Right atrium auricular region (tissue), 2 donors: ENCODE measurements around the gene CGREF1. TPM values are rescaled to one million over a fixed set of nuclear protein-coding genes. Genes with fewer than 3 reads are reported as not detected.
"Not testable (repeated sequence)": the region's sequence is repeated elsewhere in the genome, so short reads cannot be mapped to it uniquely, and the experiment has no call there.

ENCODE experiments used
- DNase-seq: peaks from one replicate; pipeline ENCODE4 v3.0.0-alpha.2; 2019; ENCODE audit warnings: low spot score
- H3K27ac ChIP-seq, 2 donors: fragments of 200-600 bp; sonication (generic); 1 replicate in 1 of 2; 2 replicates in 1 of 2; pipeline ENCODE4 v1.5.1; 2016 to 2019
- H3K27me3 ChIP-seq, 2 donors: fragments of 200-600 bp; sonication (generic); one replicate each; pipeline versions ENCODE4 v1.5.1 to v1.6.0; 2017 to 2019
- H3K36me3 ChIP-seq: fragments of 200-600 bp; sonication (generic); one replicate; pipeline ENCODE4 v1.5.1; 2016
- H3K4me1 ChIP-seq, 2 donors: fragments of 200-600 bp; sonication (generic); one replicate each; pipeline versions ENCODE4 v1.5.1 to v1.6.0; 2017 to 2019
- H3K4me3 ChIP-seq, 2 donors: fragments of 200-600 bp; sonication (generic); 1 replicate in 1 of 2; 2 replicates in 1 of 2; pipeline ENCODE4 v1.5.1; 2017 to 2019; ENCODE audit warnings: mild to moderate bottlenecking in 1 of 2, moderate library complexity in 1 of 2
- H3K9me3 ChIP-seq, 2 donors: fragments of 200-600 bp; sonication (generic); one replicate each; pipeline ENCODE4 v1.5.1; 2019
- total RNA-seq, 2 donors: library from RNA; depleted of rRNA; stranded (reverse); fragments of >200 nt; gene quantifications; one replicate each; pipeline ENCODE4 v1.1.0, GENCODE V29; 2016
- TF ChIP-seq, protein P1 (sequence below), 2 donors: fragments of 200-600 bp; sonication (generic); IDR thresholded peaks; one replicate each; pipeline ENCODE4 v1.5.1; 2019; ENCODE audit warnings: antibody characterized with exemption in 2 of 2

CGREF1 gene
- total RNA-seq, 2 donors from 2014 or later: 4.3 to 4.5 TPM

- peak overlapping the region in 1 of 2 donors; percentile 62 for H3K4me3 ChIP-seq
Observed at GRCh38 chr2:27122791-27123190, 3.9 kb upstream of the CGREF1 start.

DNA sequence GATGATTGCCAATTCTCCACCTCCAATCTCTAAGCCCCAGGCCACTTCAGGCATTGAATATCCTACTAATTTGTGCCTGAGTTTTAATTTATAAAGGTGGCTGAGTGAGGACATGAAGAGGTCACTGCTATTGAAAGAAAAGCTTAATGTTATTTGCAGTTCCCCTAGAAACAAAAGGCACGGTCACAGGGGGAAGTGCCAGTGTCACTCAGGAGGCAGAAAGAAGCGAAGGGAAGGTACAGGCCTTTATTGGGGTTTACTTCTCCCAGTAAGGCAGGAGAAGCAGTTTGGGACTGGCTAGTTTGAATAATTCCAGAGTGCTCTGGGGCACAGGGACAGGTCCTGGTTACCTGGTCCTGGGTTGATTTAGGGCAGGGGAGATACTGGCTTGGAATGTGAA lies 3.0 kb upstream of the CGREF1 start:
- Histone ChIP-seq H3K9me3 (no peaks in the 10 kb centered on the region), H3K36me3 (no peaks in the 10 kb centered on the region), H3K4me1 (peaks cover 0 to 25% of the 10 kb centered on the region in 2 donors), H3K27me3 (no peaks in the 10 kb centered on the region), H3K4me3 (no peak overlapping the region), H3K27ac (no peak overlapping the region)
- TF ChIP-seq, protein P1, sequence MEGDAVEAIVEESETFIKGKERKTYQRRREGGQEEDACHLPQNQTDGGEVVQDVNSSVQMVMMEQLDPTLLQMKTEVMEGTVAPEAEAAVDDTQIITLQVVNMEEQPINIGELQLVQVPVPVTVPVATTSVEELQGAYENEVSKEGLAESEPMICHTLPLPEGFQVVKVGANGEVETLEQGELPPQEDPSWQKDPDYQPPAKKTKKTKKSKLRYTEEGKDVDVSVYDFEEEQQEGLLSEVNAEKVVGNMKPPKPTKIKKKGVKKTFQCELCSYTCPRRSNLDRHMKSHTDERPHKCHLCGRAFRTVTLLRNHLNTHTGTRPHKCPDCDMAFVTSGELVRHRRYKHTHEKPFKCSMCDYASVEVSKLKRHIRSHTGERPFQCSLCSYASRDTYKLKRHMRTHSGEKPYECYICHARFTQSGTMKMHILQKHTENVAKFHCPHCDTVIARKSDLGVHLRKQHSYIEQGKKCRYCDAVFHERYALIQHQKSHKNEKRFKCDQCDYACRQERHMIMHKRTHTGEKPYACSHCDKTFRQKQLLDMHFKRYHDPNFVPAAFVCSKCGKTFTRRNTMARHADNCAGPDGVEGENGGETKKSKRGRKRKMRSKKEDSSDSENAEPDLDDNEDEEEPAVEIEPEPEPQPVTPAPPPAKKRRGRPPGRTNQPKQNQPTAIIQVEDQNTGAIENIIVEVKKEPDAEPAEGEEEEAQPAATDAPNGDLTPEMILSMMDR (IDR thresholded peaks at IDR 0.05): no peak
- no peak for DNase-seq

More at GRCh38 chr2:27122791-27123190, 3.9 kb upstream of the CGREF1 start:
- peak overlapping the region; percentile 43 to 71 for H3K27ac ChIP-seq
- DNase-seq: no peak
- H3K36me3 ChIP-seq: no peaks in the 10 kb centered on the region
- H3K27me3 ChIP-seq: no peaks in the 10 kb centered on the region
- TF ChIP-seq, protein P1 (IDR thresholded peaks at IDR 0.05): no peak
- H3K4me1 ChIP-seq: peaks cover 0 to 25% of the 10 kb centered on the region in 2 donors
- no peaks in the 10 kb centered on the region for H3K9me3 ChIP-seq

DNA sequence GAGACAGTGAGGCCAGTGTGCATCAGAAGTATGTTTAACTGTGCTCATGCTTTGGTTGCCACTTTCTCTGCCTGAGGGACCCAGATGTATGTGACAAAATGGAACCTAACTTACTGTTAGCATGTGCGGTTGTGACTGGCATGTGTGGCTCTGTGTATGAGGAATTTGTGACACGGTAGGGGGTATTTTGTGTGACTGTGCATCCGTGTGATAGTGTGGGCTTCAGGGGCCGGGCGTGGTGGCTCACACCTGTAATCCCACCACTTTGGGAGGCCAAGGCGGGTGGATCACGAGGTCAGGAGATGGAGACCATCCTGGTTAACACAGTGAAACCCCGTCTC lies 372 bp upstream of the CGREF1 start:
- H3K27ac ChIP-seq, H3K27me3 ChIP-seq, H3K36me3 ChIP-seq, H3K9me3 ChIP-seq, DNase-seq: not testable (repeated sequence)
- Histone ChIP-seq H3K4me1 (peaks cover 0 to 25% of the 10 kb centered on the region in 2 donors), H3K4me3 (peak overlapping the region in 1 of 2 donors; percentile 50)

DNA sequence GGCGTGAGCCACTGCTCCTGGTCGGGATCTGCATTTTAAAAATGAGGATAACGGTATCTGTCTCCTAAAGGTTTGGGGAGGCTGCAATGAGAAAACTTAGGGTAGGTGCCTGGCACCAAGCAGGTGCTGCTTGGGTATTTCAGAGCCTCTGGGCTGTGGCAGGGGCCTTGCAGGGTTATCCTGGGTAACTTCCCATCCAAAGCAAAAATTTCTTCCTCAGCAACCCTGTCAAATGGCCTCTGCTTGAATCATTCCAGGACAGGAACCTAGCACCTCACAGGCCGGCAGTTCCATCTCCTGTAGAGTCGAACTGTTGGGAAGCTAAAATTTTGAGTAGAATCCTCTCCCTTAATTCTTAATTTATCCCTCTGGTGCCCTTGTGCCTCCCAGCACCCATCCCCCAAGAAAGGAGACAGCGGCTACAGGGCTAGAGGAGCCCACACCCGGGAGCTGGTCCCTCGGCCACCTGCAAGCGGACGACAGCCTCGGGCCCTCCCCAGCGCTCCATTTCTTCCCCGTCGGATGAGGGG lies 868 bp downstream of the CGREF1 start:
- TF ChIP-seq, protein P1 (IDR thresholded peaks at IDR 0.05): no peak
- H3K9me3 ChIP-seq: no peaks in the 10 kb centered on the region
- H3K36me3 ChIP-seq: no peaks in the 10 kb centered on the region
- H3K4me3 ChIP-seq: peak overlapping the region; percentile 41 to 50
- no peak for DNase-seq
- H3K27me3 ChIP-seq: no peaks in the 10 kb centered on the region
- H3K4me1 ChIP-seq: peaks cover 0 to 16% of the 10 kb centered on the region in 2 donors
- H3K27ac ChIP-seq: no peak overlapping the region

- Histone ChIP-seq H3K9me3 (no peaks in the 10 kb centered on the region), H3K4me3 (no peak overlapping the region), H3K27me3 (no peaks in the 10 kb centered on the region), H3K27ac (no peak overlapping the region), H3K36me3 (no peaks in the 10 kb centered on the region), H3K4me1 (peaks cover 0 to 13% of the 10 kb centered on the region in 2 donors)
- TF ChIP-seq, protein P1 (IDR thresholded peaks at IDR 0.05): no peak
- no peak for DNase-seq
Observed at GRCh38 chr2:27115519-27115918, 3.4 kb downstream of the CGREF1 start.

DNA sequence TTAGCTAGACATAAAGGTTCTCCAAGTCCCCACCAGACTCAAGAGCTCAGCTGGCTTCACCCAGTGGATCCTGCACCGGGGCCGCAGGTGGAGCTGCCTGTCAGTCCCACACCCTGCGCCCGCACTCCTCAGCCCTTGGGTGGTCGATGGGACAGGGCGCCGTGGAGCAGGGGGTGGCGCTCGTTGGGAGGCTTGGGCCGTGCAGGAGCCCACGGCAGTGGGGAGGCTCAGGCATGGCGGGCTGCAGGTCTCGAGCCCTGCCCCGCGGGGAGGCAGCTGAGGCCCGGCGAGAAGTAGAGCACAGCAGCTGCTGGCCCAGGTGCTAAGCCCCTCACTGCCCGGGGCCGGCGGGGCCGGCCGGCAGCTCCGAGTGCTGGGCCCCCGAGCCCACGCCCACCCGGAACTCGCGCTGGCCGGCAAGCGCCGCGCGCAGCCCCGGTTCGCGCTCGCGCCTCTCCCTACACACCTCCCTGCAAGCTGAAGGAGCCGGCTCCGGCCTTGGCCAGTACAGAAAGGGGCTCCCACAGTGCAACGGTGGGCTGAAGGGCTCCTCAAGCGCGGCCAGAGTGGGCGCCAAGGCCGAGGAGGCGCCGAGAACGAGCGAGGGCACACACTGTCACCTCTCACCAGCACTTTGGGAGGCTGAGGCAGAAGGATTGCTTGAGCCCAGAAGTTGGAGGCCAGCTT lies 7.4 kb downstream of the CGREF1 start:
- not testable (repeated sequence) for H3K4me3 ChIP-seq, DNase-seq, H3K4me1 ChIP-seq, H3K9me3 ChIP-seq, H3K27ac ChIP-seq, H3K36me3 ChIP-seq, H3K27me3 ChIP-seq

- H3K27me3 ChIP-seq, H3K36me3 ChIP-seq, H3K4me1 ChIP-seq, H3K9me3 ChIP-seq, DNase-seq, H3K4me3 ChIP-seq, H3K27ac ChIP-seq: not testable (repeated sequence)
Observed at GRCh38 chr2:27110603-27111352, 8.2 kb downstream of the CGREF1 start.
